Endometrial microvascular endothelial cells (primary cell): Measurements from ENCODE around the gene HEXD. TPM values are rescaled to one million over a fixed set of nuclear protein-coding genes. Genes with fewer than 3 reads are reported as not detected.

Experiments
- in situ Hi-C: cut with HindIII; loops from 2 replicates; pipeline ENCODE4 v1.10.0; 2017; ENCODE audit warnings: low sequenced_read_pairs, low pct_unique_long_range_greater_than_20kb; ENCODE audit errors: inconsistent ontology term
- total RNA-seq: library from RNA; depleted of rRNA; stranded (reverse); fragments of >200 nt; gene quantifications from one replicate; pipeline ENCODE4 v1.2.3, GENCODE V29; 2015; ENCODE audit errors: inconsistent ontology term

HEXD gene
- total RNA-seq, 1 donor from 2014 or later = 31.4 TPM

DNA sequence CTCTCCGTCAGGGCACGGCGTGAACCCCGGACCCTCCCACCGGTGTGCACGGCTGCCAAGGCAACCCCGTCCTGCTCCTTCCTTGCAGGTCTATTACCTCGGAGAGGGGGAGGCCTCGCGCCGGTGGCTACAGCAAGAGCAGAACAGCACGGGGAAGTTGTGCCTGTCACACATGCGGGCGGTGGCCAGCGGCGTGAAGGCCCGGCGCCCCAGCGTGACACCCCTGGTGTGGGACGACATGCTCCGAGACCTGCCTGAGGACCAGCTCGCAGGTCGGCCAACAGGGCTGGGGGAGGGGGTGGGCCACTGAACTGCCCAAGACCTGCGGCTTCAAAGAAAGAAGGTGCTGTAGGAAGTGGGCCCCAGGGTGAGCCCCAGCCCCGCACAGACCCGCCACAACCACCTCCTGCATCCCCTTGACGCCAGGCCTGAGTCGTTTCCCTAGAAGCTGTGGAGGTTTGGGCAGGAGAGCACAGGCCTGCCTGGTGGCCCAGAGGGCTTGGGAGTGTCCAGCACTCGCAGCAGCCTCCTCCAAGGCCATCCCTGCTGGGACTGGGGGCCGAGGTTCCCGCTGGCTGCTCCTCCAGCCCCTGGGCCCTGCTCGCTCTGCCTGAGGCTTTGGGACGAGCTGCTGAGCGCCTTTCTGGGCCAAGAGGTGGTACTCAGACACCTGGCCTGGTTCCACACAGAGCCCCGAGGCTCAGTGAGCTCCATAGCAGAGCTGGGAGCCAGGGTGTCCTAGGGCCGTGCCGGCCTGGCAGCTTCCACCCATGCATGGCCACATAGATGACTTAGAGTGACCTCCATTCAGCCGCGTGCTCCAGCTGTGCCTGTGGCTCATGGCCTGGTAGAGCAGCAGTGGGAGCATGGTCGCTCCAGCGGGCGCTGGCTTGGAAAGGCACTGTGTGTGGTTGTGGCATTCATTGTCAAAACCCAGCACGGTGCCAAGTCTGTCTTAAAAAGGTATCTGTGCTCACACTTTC lies 17.7 kb downstream of the HEXD start:
- in situ Hi-C loops = loop anchor here (25.0 kb wide), 1 partner anchor 99 kb away; the partner anchor contains the start of gene SECTM1

DNA sequence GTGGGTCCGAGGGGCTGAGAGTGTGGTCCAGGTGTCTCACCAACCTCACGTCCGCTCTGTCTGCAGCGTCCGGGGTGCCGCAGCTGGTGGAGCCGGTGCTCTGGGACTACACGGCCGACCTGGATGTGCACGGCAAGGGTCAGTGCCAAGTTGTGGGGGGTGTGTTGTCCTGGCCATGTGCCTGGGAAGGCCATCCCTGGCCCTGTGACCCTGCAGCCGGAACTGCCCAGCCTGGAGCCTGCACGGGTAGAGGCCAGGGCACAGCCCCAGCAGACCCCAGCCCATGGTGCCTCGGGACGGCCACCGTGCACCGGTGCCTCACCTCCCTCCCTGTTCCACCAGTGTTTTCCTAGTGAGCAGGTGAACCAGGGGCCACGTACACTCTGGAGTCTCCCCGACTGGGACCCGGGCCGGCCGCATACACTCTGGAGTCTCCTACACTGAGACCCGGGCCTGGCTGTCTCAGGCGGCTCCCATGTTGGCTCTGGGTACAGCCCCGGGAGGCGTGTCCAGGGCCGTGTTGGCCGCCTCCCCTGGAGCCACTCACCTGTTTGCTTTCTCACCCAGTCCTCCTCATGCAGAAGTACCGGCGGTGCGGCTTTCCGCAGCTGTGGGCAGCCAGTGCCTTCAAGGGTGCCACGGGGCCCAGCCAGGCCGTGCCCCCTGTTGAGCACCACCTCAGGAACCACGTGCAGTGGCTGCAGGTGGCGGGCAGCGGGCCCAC lies 18.6 kb downstream of the HEXD start:
- in situ Hi-C loops = loop anchor here (25.0 kb wide), 1 partner anchor 99 kb away; the partner anchor contains the start of gene SECTM1

DNA sequence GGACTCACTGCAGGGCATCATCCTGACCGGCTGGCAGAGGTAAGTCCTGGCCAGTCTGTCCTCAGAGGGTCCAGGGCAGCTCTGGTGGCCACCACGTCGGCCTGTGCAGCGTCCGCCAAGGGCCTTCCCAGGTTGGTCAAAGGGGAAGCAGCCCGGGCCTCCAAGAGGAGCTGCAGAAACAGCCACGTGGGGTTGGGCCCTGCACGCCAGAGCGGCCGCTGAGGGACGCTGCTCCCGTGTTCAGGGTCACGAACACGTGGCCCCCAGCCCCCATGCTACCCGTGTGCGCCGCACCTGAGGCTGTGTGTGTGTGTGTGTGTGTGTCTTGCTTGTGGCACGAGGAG lies 19.1 kb downstream of the HEXD start:
- in situ Hi-C loops = loop anchor here (25.0 kb wide), 1 partner anchor 100 kb away; the partner anchor contains the start of gene SECTM1

DNA sequence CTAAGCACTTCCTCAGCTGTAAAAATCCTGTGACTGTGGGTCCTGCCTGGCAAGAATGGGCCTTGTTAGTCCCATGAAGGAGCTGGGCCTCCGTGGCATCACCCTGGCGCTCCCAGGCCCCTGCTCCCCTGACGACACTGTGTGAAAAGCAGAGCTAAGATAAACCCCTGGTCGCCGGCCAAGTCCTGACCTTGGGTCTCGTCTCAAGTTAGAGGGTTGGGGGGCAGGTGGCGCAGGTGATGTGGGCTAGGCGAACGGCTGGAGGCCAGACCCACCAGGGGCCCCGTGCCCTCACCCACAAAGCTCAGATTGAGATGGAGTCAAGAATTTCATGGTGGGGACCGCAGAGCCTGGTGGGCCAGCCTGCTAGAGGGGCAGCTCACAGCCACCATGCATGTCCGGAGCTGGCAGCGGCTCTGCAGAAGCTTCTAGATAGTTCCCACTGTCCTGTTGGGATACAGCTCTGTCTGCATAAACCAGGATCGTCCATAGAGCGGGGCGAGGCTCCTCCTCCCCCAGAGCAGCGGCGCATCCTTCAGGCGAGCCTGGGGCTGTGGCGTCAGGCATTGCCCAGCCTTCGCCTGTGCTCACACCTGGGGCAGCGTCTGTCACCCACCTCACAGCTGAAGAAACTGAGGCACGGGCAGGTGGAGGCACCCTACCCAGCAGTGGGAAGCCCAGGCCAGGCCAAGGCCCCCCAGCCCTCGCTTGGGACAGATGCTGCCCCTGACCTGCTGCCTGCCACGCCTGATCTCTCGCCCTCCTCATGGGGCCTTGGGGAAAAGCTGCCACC lies 20.4 kb downstream of the HEXD start:
- in situ Hi-C loops = loop anchor here (25.0 kb wide), 1 partner anchor 101 kb away; the partner anchor contains the start of gene SECTM1

DNA sequence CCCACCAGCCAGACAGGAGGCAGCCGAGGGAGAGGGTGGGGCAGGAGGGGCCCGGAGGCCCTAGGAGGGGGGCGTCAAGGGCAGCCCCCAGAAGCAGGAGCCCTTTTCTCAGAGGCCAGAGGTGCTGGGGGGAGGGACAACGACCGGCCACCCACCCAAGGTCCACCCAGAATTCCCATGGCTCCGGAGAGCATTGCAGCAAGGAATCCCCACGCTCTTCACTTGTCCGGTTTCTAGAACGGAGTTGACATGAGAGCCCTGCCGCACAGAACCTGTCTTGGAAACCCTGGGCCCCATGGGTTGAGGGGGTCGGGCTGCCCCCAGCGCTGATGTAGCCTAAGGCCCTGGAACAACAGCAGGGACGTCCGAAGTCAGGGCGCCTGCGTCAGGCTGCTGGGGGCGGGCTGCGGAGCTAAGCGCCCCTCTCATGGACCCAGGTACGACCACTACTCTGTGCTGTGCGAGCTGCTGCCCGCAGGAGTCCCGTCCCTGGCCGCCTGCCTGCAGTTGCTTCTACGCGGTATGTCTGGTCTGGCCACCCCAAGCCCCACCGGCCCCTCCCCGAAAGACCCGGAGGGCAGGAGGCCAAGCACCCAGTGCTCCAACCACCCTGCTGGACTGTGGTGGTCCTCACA lies 21.2 kb downstream of the HEXD start:
- in situ Hi-C loops = loop anchor here (25.0 kb wide), 1 partner anchor 102 kb away; the partner anchor contains the start of gene SECTM1

DNA sequence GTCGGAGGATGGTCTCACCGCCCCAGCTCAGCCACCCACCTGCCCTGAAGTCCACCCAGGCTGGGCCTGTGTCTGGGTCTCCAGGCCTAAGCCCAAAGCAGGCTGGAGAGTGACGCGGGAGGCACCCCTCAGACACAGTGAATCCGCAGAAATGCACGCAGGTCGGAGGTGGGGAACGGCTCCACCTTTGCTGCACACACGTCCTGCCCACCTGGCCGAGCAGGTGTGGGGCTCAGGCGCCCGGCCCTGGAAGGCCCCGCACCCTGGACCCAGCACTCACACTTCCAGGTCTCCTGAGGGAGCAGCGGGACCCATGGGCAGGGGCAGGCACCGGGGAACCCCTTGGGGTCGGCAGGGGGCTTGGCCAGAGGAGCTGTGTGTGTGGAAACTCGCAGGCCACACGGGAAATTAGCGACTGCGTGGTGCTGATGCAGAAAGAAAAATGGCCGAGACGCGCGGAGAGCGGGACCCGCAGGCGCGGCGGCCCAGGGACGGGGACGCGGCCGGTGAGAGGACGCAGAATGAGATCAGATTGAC lies 21.8 kb downstream of the HEXD start:
- in situ Hi-C loops = loop anchor here (25.0 kb wide), 1 partner anchor 103 kb away; the partner anchor contains the start of gene SECTM1

DNA sequence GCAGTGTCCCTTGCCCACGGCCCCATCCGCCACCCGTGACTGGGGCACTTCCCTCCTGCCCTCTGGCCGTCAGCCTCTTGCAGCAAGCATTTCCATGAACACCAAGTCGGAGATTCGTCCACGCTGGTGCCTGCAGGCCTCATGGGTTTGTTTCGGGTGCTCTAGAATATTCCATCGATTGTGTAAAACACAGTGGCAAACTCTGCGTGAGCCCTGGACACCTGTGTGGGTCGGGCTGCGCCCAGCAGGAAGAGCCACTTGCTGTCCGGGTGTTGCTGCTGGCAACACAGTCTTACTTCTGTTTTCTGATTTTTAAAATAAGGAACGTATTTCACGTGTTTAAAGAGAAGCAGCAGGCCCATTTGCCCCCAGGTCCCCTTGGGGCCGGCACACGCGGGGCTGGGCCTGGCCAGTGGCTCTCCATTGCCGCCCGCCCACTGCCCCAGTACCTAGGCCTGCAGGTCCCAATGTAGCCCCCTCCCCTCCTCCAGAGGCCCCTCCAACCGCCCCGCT lies 22.4 kb downstream of the HEXD start:
- in situ Hi-C loops = loop anchor here (25.0 kb wide), 1 partner anchor 103 kb away; the partner anchor contains the start of gene SECTM1

DNA sequence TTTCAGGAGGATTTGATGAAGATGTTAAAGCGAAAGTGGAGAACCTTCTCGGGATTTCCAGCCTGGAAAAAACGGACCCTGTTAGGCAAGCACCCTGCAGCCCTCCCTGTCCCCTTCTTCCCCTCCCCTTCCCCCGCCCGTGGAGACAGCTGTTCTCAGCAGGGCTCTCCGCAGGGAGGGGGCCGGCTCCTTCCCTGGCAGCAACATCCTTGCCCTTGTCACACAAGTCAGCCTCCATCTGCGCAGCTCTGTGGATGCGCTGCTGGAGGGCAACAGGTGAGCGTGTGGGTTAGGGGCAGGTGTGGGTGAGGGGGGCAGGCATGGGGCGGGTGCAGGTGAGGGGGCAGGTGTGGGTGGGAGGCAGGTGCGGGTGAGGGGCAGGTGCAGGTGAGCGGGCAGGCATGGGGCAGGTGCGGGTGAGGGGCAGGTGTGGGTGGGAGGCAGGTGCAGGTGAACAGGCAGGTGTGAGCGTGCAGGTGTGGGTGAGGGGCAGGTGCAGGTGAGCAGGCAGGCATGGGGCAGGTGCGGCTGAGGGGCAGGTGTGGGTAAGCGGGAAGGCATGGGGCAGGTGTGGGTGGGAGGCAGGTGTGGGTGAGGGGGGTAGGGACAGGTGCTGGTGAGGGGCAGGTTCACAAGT lies 23.0 kb downstream of the HEXD start:
- in situ Hi-C loops = loop anchor here (25.0 kb wide), 1 partner anchor 104 kb away; the partner anchor contains the start of gene SECTM1

DNA sequence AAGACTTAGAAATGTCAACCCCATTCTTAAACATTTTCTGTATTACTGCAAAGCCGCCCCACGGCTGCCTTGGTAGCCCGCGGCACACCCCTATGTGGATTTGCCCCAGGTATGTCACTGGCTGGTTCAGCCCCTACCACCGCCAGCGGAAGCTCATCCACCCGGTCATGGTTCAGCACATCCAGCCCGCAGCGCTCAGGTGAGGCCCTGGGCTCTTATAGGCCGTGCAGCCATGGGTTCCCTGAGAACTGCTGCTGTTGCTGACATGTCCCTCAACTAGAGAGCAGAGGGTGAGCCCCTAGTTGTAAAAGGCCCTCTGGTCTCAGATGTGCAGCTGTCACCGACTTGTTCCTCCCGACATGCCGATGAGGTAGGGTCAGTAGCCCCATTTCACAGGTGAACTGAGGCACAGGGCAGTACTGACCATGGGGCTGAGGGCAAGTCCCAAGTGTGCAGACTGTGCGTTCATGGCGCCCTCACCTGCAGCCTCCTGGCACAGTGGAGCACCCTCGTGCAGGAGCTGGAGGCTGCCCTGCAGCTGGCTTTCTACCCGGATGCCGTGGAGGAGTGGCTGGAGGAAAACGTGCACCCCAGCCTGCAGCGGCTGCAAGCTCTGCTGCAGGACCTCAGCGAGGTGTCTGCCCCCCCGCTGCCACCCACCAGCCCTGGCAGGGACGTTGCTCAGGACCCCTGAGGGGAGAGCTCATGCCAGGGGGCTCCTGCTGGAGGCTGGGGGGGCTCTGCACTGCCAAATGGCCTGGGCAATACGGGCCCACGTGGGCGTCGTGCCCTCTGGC lies 23.7 kb downstream of the HEXD start:
- in situ Hi-C loops = loop anchor here (25.0 kb wide), 1 partner anchor 105 kb away; the partner anchor contains the start of gene SECTM1

DNA sequence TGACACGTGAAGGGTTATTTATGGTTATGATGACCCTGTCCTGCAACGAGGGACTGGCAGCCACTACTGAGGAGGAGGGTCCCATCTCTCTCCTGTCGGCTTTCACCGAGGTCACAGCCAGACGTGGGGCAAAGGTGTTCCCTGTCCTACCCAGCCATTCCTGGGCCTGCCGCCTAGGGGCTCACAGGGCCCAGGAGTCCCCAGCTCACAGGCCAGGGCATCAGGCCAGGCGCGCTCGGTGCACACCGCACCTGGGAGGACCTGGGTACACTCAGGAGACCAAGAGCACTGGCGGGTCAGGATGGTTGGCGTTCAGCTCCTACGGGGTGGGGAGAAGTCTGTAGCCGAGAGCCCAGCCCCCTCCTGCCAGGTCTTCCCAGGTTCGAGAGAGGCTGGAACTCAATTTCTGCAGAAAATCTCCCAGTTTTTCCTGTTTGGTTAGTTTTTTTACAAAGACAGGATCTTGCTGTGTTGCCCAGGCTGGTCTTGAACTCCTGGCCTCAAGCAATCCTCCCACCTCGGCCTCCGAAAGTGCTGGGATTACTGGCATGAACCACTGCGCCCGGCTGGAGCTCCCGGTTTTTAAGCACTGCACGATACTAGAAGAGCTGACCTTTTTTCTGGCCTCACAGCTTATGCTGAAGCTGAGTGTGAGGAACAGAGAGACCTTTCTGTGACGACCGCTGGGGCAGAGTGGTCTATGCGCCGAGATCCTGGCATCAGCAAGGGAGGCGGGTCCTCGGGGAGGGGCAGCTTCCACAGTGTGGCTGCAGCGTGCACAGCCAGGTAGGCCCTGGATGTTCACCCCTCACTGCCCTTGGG lies 24.7 kb downstream of the HEXD start:
- in situ Hi-C loops = loop anchor here (25.0 kb wide), 1 partner anchor 106 kb away; the partner anchor contains the start of gene SECTM1

DNA sequence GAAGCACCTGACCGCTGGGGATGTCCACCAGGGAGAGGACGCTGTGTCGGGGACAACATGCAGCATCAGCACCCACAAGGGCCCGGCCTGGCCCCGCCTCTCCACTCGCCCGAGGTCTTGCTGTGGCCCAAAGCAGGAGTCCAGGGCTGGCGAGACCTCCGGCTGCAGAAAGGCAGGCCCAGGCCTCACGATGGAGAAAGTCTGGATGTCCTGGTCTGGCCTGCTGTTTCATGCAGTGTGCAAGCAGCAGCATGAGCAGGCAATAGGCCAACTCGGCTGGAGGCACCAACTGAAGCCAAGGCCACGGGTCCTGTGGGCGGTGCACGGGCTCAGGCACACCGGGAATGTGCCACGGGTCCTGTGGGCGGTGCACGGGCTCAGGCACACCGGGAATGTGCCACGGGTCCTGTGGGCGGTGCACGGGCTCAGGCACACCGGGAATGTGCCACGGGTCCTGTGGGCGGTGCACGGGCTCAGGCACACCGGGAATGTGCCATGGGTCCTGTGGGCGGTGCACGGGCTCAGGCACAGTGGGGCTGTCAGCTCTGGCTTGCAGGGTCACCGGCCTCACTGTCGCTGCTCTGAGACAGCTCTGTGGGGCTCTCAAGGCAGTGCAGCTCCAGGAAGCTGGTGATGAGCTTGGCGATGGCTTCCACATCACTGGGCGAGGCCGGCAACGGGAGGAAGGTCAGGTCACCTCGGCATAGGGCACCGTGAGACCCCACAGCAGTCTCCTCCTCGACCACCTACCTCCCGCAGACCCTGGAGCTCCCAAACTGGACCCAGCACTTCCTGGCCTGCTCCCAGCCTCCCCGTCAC lies 25.5 kb downstream of the HEXD start:
- in situ Hi-C loops = loop anchor here (25.0 kb wide), 1 partner anchor 106 kb away; the partner anchor contains the start of gene SECTM1

DNA sequence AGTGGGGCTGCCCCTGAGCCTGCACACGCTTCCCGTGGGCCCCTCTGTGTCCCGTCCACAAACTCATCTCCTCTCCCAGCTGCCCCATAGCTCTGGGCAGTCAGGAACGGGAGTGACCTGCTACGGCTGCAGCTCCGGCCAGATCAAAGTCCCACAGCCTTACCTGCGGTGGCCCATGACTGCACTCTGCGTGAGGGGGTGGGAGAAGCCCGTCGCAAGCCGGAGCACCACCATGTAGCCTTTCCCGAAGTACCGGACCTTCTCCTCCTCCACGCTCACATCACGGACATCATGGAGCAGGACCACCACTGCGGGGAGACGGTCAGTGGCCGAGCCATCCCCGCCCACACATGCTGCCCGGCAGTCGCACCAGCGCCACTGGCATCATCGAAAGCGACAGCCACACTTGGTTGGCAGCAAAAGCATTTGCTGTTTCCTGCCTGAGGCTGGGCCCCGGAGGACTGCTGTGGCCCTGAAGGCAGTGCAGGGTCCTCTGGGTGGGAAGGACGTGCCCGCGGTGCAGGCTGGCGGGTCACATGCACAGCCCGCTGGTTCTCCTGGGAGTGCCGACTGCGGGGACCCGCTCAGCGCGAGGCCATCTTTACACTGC lies 26.2 kb downstream of the HEXD start:
- in situ Hi-C loops = loop anchor here (25.0 kb wide), 1 partner anchor 107 kb away; the partner anchor contains the start of gene SECTM1

DNA sequence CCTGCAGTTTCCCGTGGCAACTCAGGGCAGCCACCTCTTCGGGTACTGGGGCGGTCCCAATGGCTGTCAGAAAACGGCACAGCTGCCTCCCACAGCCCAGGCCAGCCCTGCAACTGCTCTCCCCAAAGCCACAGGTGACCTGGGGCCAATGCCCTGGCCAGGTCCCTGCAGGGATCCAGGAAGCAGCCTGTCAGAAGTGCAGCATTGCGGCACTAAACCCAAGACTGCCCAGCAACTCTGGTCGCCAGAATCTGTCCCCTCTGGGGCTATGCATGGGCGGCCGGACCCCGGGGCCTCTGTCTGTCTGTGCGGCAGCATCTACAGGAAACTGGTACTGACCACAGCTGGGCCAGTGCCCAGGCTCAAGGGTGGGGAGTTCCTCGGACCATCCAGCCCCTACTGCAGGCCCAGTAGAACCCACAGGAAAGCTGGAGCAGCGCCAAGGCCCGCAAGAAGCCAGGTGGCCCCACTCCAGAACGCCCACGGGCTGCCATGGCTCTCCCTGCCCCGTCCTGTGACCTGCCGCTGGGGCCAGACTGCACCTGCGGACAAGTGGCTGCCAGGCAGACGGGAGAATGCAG lies 26.9 kb downstream of the HEXD start:
- in situ Hi-C loops = loop anchor here (25.0 kb wide), 1 partner anchor 108 kb away; the partner anchor contains the start of gene SECTM1

DNA sequence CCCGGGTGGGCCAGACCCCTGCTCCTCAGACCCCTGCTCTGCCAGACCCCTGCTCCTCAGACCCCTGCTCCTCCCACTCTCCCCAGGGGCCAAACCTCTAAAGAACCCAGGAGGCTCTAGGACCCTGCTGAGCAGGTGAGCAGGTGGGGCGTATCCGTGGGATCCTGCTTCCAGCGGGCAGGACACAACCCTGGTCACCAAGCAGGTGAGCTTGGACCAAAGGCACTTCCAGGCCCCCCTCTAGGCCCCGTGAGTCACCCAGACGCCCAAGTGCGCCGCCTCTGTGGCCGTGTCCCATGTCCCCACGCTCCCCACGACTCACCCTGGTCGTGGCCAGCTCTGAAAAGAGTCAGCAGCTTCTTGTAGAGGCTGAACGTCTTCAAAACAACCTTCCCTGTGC lies 27.4 kb downstream of the HEXD start:
- in situ Hi-C loops = loop anchor here (25.0 kb wide), 1 partner anchor 108 kb away; the partner anchor contains the start of gene SECTM1
